ENCODE data around the gene ADORA2A. TPM values are rescaled to one million over a fixed set of nuclear protein-coding genes. Genes with fewer than 3 reads are reported as not detected.

ADORA2A gene
- total and polyA plus RNA-seq, 3 donors from 2014 or later, result 2.2 to 5.1 (median 2.5) TPM

- DNase-seq, result no peak
- Histone ChIP-seq H3K4me1 (peaks cover 7% of the 10 kb centered on the region), H3K4me3 (no peak overlapping the region), H3K9me3 (no peaks in the 10 kb centered on the region), H3K36me3 (ENCODE audit: low read depth, missing control alignments) (no peaks in the 10 kb centered on the region), H3K27me3 (no peaks in the 10 kb centered on the region), H3K27ac (no peak overlapping the region)
- no peak for TF ChIP-seq CTCF (IDR thresholded peaks at IDR 0.05)
- TF ChIP-seq POLR2A (IDR thresholded peaks at IDR 0.05), result no peak
- intact Hi-C loops (cut with DNase I; ENCODE audit: low total_unique reads), result no loop called here
- 94 to 95% methylated on average over 12 of the region's 12 CpGs for WGBS, 2 donors
These were observed 21.6 kb upstream of the ADORA2A start for GRCh38 chr22:24405631-24406321.

- no peak for TF ChIP-seq POLR2A (IDR thresholded peaks at IDR 0.05)
- TF ChIP-seq CTCF (IDR thresholded peaks at IDR 0.05), result no peak
- no peaks in the 10 kb centered on the region for H3K27me3 ChIP-seq
- intact Hi-C loops (cut with DNase I; ENCODE audit: low total_unique reads), result no loop called here
- no peak for DNase-seq
- H3K4me1 ChIP-seq, result peaks cover 7% of the 10 kb centered on the region
- H3K4me3 ChIP-seq, result no peak overlapping the region
- no peaks in the 10 kb centered on the region for H3K9me3 ChIP-seq
- H3K36me3 ChIP-seq (ENCODE audit: low read depth, missing control alignments), result no peaks in the 10 kb centered on the region
- no peak overlapping the region for H3K27ac ChIP-seq
- WGBS, 2 donors, result 63 to 68% methylated on average over 15 to 19 of the region's 19 CpGs
These were observed 20.8 kb upstream of the ADORA2A start for GRCh38 chr22:24406322-24407277.

- intact Hi-C loops (cut with DNase I; ENCODE audit: low total_unique reads), result no loop called here
- Histone ChIP-seq H3K4me3 (no peak overlapping the region), H3K9me3 (no peaks in the 10 kb centered on the region), H3K27ac (no peak overlapping the region), H3K27me3 (no peaks in the 10 kb centered on the region), H3K36me3 (ENCODE audit: low read depth, missing control alignments) (no peaks in the 10 kb centered on the region), H3K4me1 (peaks cover 7% of the 10 kb centered on the region)
- 39 to 48% methylated on average over 10 to 15 of the region's 15 CpGs for WGBS, 2 donors
- no peak for TF ChIP-seq CTCF (IDR thresholded peaks at IDR 0.05)
- no peak for DNase-seq
These were observed 20.1 kb upstream of the ADORA2A start for GRCh38 chr22:24407278-24407665.

- WGBS, 2 donors, result 83 to 96% methylated on average over 4 of the region's 4 CpGs
- Histone ChIP-seq H3K27ac (no peak overlapping the region), H3K36me3 (ENCODE audit: low read depth, missing control alignments) (no peaks in the 10 kb centered on the region), H3K4me3 (no peak overlapping the region), H3K9me3 (no peaks in the 10 kb centered on the region), H3K27me3 (no peaks in the 10 kb centered on the region), H3K4me1 (peaks cover under 1% of the 10 kb centered on the region)
- TF ChIP-seq CTCF (IDR thresholded peaks at IDR 0.05) (no peak), POLR2A (IDR thresholded peaks at IDR 0.05) (no peak)
- no peak for DNase-seq
- intact Hi-C loops (cut with DNase I; ENCODE audit: low total_unique reads), result no loop called here
These were observed 19.5 kb upstream of the ADORA2A start for GRCh38 chr22:24407884-24408283.
